Neural crest cell (in vitro differentiated cells): ENCODE results near the gene ADGRV1. TPM values are rescaled to one million over a fixed set of nuclear protein-coding genes. Genes with fewer than 3 reads are reported as not detected.
A peak's percentile ranks its signal among the peaks of the same experiment; 100 is the strongest.
"Not testable (repeated sequence)": the region's sequence is repeated elsewhere in the genome, so short reads cannot be mapped to it uniquely, and the experiment has no call there.

Source experiments
- DNase-seq: peaks from one replicate; pipeline ENCODE4 v3.0.0; 2021; ENCODE audit warnings: low read depth, mixed read lengths, low spot score
- H3K27ac Mint-ChIP-seq: one replicate; pipeline ENCODE4 v1.8.0; 2021; ENCODE audit warnings: mild to moderate bottlenecking, mixed read lengths; ENCODE audit not compliant: unreplicated experiment
- H3K27me3 Mint-ChIP-seq: 2 replicates; pipeline ENCODE4 v1.8.0; 2021; ENCODE audit warnings: low read depth, mild to moderate bottlenecking, mixed read lengths
- H3K36me3 Mint-ChIP-seq: 2 replicates; pipeline ENCODE4 v1.8.0; 2021; ENCODE audit warnings: low read depth, mild to moderate bottlenecking, mixed read lengths
- H3K4me1 Mint-ChIP-seq: 2 replicates; pipeline ENCODE4 v1.8.0; 2021; ENCODE audit warnings: mixed read lengths
- H3K4me3 Mint-ChIP-seq: one replicate; pipeline ENCODE4 v1.8.0; 2021; ENCODE audit warnings: mild to moderate bottlenecking, mixed read lengths
- H3K9me3 Mint-ChIP-seq: 2 replicates; pipeline ENCODE4 v1.8.0; 2021; ENCODE audit warnings: mixed read lengths
- total RNA-seq: library from RNA; stranded (reverse); gene quantifications from 2 replicates; pipeline ENCODE4 v1.2.1, GENCODE V29; 2021
- TF ChIP-seq, protein P1 (sequence below): fragments of 200-600 bp; sonication (generic); conservative IDR thresholded peaks from 2 replicates; pipeline ENCODE4 v1.5.0; 2021; ENCODE audit warnings: antibody characterized with exemption, mild to moderate bottlenecking

Gene ADGRV1
- total RNA-seq, 1 donor from 2014 or later, result 43.4 TPM

GRCh38 chr5:90654215-90654614, 95.6 kb downstream of the ADGRV1 start:
- no peak overlapping the region for H3K27ac Mint-ChIP-seq
- DNase-seq, result no peak
- H3K27me3 Mint-ChIP-seq, result no peaks in the 10 kb centered on the region
- peaks cover 17% of the 10 kb centered on the region for H3K36me3 Mint-ChIP-seq
- no peak overlapping the region for H3K4me3 Mint-ChIP-seq
- H3K4me1 Mint-ChIP-seq, result peaks cover 4% of the 10 kb centered on the region
- TF ChIP-seq, protein P1, sequence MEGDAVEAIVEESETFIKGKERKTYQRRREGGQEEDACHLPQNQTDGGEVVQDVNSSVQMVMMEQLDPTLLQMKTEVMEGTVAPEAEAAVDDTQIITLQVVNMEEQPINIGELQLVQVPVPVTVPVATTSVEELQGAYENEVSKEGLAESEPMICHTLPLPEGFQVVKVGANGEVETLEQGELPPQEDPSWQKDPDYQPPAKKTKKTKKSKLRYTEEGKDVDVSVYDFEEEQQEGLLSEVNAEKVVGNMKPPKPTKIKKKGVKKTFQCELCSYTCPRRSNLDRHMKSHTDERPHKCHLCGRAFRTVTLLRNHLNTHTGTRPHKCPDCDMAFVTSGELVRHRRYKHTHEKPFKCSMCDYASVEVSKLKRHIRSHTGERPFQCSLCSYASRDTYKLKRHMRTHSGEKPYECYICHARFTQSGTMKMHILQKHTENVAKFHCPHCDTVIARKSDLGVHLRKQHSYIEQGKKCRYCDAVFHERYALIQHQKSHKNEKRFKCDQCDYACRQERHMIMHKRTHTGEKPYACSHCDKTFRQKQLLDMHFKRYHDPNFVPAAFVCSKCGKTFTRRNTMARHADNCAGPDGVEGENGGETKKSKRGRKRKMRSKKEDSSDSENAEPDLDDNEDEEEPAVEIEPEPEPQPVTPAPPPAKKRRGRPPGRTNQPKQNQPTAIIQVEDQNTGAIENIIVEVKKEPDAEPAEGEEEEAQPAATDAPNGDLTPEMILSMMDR, result no peak
- H3K9me3 Mint-ChIP-seq, result no peaks in the 10 kb centered on the region

- no peak for DNase-seq
- H3K4me3 Mint-ChIP-seq, result no peak overlapping the region
- peaks cover 4% of the 10 kb centered on the region for H3K4me1 Mint-ChIP-seq
- H3K27ac Mint-ChIP-seq, result no peak overlapping the region
- H3K27me3 Mint-ChIP-seq, result no peaks in the 10 kb centered on the region
- TF ChIP-seq, protein P1, result no peak
- H3K36me3 Mint-ChIP-seq, result peaks cover 17% of the 10 kb centered on the region
- H3K9me3 Mint-ChIP-seq, result no peaks in the 10 kb centered on the region
These were observed 96.8 kb downstream of the ADGRV1 start for GRCh38 chr5:90655423-90655822.

GRCh38 chr5:90657030-90657429, 98.4 kb downstream of the ADGRV1 start:
- Mint-ChIP-seq H3K36me3 (peaks cover 15% of the 10 kb centered on the region), H3K27me3 (no peaks in the 10 kb centered on the region), H3K9me3 (no peaks in the 10 kb centered on the region), H3K4me3 (no peak overlapping the region), H3K27ac (no peak overlapping the region), H3K4me1 (no peaks in the 10 kb centered on the region)
- TF ChIP-seq, protein P1, result no peak
- DNase-seq, result no peak

- no peaks in the 10 kb centered on the region for H3K27me3 Mint-ChIP-seq
- H3K4me3 Mint-ChIP-seq, result no peak overlapping the region
- DNase-seq, result no peak
- H3K4me1 Mint-ChIP-seq, result no peaks in the 10 kb centered on the region
- no peak overlapping the region for H3K27ac Mint-ChIP-seq
- TF ChIP-seq, protein P1, result no peak
- H3K9me3 Mint-ChIP-seq, result no peaks in the 10 kb centered on the region
- peaks cover 15% of the 10 kb centered on the region for H3K36me3 Mint-ChIP-seq
These were observed 99.2 kb downstream of the ADGRV1 start for GRCh38 chr5:90657788-90658187.

GRCh38 chr5:90658620-90659019, 100.0 kb downstream of the ADGRV1 start:
- DNase-seq, result no peak
- Mint-ChIP-seq H3K27ac (no peak overlapping the region), H3K9me3 (no peaks in the 10 kb centered on the region), H3K36me3 (peaks cover 12% of the 10 kb centered on the region), H3K4me1 (no peaks in the 10 kb centered on the region), H3K4me3 (no peak overlapping the region), H3K27me3 (no peaks in the 10 kb centered on the region)
- TF ChIP-seq, protein P1, result no peak

- H3K36me3 Mint-ChIP-seq, DNase-seq, H3K4me1 Mint-ChIP-seq, H3K9me3 Mint-ChIP-seq, H3K27me3 Mint-ChIP-seq: not testable (repeated sequence)
- Mint-ChIP-seq H3K4me3 (peak overlapping the region; percentile 86), H3K27ac (peak overlapping the region; percentile 98)
These were observed 109.5 kb downstream of the ADGRV1 start for GRCh38 chr5:90668079-90668565.
